HG03064 (cell line): ENCODE measurements around the gene SPATA12.

Experiments used
- ATAC-seq: cut with Tn5 transposase; IDR thresholded peaks from one replicate; pipeline ENCODE4 v1.9.1; 2021; ENCODE audit warnings: low read depth; ENCODE audit not compliant: unreplicated experiment

Gene SPATA12

DNA sequence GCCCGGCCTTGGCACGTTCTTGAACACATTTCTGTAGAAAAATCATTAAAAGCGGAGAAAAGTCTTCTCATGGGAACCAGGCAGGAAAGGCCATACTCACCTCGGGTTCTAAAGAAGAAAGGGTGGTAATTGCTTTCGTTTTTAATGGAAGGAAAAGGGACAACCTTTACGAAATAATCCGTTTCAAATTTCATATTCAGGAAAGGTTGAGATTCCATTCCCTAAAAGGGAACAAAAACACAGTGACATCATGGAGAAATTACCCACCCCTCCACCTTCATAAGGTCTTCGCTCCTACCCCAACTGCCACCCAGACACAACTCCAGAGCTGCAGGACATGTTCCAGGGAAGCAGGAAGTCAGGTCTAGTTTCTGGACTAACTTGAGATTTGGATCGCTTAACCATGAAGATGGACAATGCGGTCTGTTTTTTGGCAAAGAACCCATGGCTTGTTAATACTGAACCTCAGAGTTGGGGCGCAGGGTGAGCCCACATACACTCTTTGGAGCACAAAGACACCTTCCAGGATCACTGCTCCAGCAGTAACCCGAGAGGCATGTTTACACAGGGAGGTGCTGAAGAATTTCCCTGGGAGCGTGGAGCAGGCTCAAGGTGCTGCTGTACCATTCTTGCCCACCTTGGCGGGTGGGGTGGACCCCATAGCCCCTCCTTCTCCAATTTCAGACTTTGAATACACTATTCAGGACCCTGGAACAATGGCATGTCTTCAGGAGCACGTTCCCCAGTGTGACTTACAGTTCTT is 49.2 kb downstream of the SPATA12 start:
- ATAC-seq, result no peak

DNA sequence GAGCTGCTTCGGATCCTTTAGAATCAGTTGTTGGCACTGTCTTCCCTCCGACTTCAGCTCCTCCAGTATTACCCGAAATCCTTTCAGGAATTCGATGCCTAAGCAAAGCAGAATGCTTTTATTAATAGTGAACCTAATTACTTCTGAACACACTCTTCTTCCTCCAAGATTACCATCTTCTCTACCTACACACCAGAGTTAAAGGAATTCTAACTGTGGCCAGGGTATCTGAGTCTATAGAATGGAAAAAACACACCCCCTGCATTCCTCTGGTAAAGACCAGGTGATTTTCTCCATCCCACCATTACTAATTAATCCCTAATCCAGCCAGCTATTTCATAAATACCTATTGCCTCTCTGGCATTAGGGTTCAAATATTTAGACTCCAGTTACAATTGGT is 49.8 kb downstream of the SPATA12 start:
- no peak for ATAC-seq

DNA sequence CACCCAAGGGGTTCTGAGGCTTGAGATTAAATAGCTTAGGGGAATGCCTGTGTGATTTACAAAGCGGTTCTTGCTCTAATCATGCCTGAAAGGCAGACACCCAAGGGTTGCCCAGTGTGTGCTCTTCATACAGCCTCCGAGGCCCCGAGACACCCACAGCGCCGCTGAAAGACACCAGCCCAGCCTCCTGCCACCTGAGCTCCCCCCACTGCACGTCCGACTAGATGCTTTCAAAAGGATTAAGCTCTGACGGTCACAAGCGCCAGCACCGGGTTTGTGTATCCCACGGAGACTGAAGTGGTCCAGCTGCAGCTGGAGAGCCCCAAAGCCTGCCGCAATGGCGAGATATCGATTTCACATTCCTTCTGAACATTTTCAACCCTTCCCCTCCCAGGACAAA is 50.3 kb downstream of the SPATA12 start:
- ATAC-seq, result no peak

DNA sequence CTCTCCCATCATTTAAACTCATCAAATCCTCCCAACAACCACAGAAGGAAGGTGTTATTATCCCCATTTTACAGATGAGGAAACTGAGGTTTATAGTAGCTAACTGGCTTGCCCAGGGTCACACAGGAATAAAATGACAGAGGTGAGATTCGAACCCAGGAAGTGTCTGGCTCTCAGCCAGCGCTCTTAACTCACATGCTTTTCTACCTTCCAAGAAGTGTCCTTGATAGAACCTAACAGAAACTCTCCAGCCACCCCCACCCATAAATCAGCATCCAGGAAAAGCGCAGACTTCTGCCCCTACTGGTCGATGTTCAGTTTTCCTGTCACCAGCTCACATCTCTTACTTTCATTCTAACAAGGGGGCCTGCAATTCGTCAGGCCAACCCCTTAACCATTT is 51.7 kb downstream of the SPATA12 start:
- no peak for ATAC-seq

DNA sequence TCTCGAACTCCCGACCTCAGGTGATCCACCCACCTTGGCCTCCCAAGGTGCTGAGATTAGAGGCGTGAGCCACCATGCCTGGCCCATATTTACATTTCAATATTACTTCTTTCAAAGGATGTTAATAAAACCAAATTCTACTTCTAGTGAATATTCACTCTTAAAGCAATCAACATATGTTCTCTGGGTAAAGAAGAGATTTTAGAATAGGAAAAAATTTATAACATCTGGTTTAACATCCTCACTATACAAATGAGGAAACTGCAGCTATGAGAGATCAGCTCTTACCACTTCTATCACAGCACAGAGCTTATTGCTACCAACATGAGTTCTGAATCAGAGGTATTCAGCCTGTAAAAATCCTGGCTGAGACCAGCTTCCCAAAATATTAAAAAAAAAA is 56.0 kb downstream of the SPATA12 start:
- no peak for ATAC-seq

DNA sequence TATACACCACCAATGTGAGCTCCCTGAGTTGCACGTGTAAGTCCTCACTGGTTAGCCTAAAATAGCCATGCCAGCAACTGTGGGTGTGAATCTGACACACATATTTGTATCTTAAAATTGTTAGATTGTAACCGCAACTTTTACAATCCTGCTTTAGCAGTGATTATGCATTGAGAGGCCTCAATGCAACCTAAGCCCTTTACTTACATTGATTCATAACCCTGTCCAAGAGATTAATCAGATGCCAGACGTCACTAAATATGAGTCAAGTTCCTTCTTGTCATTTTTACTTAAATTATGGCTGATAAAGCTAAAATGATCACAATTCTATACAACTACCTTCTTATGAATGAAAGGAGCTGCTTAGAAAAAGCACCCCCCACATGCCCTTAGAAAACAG is 57.8 kb downstream of the SPATA12 start:
- no peak for ATAC-seq

DNA sequence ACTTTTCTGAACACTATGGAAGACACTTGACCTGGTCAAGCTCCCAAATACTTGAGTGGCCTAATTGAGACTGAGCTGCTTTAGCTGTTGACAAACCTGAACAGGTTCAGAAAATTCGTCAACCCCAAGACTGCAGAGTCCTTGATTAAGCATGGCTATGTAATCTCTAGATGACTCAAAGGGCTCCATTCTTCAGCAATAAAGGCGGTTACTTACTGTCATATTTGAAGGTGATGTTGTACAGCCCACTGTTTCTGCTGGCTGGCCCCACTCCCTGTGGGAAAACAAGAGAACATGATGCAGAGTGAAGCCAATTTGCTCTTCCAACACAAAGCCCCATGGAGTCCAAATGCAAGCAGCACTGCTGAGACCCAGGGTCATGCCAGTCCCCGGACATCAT is 59.6 kb downstream of the SPATA12 start:
- ATAC-seq, result no peak

DNA sequence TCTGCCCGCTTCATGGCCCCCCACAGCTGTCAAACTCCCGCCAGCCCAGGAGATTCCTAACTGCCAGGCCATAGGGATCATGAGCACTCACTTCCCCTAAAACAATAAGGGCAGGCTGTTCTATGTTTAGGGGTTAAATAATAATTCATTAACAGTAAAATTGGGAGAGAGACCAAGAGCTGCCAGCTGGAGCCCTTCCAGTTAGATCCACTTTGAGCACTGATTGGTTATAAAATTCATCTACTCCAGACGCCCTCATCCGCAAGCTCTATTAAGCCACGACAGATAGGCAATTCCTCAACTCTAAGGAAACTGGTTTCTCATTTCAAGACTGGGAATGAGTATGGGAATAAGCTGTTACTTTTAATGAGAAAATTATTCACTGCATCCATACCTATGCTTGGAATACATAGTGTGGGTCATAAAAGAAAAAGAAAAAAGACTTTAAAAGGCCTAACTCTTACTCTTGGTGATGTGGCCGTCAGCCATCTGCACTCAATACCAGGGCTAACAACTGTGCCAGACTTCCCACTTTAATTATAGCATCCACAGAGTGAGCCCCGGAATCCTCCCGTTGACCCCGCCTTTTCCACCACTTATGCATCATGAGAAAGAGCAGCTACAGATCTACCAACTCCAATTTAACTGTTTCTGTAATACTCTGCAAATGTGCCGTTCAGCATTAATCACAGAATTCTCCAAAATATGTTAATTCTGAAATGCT is 60.1 kb downstream of the SPATA12 start:
- no peak for ATAC-seq
